Panc1 (cell line): ENCODE measurements around the gene CRYGN. TPM values are rescaled to one million over a fixed set of nuclear protein-coding genes. Genes with fewer than 3 reads are reported as not detected.

Source experiments
- microRNA-seq: library from miRNA; unstranded; fragments of <30 nt; microRNA quantifications from one replicate; pipeline ENCODE4 v1.1.0, GENCODE V29; 2020; ENCODE audit not compliant: unreplicated experiment
- total RNA-seq: library from RNA; stranded (reverse); gene quantifications from one replicate; pipeline ENCODE4 v1.2.1, GENCODE V29; 2021; ENCODE audit not compliant: unreplicated experiment

The CRYGN gene
- total RNA-seq, 1 experiment from 2014 or later = 0.74 TPM

Small RNAs within 50 kb of the gene (microRNA-seq; reads per million reads assigned to microRNA genes)
- not detected for gene MIR3907

Other genes starting within 250 kb of the CRYGN start
- gene H2BK1, start 229.7 kb downstream of the CRYGN start, total RNA-seq = not detected
- 64.4 TPM for gene ABCF2, start 212.9 kb downstream of the CRYGN start, total RNA-seq
- gene CHPF2, start 207.7 kb downstream of the CRYGN start, total RNA-seq = 44.9 TPM
- gene SMARCD3, start 191.4 kb downstream of the CRYGN start, total RNA-seq = 27.8 TPM
- gene NUB1, start 98.3 kb downstream of the CRYGN start, total RNA-seq = 50.5 TPM
- 0.72 TPM for gene WDR86, start 30.1 kb downstream of the CRYGN start, total RNA-seq
- gene RHEB, start 79.8 kb upstream of the CRYGN start, total RNA-seq = 259 TPM